ENCODE measurements around the gene SACS. TPM values are rescaled to one million over a fixed set of nuclear protein-coding genes. Genes with fewer than 3 reads are reported as not detected.

SACS gene
- total RNA-seq, 3 donors from 2014 or later (not counting 1 experiment from before 2014, with no cell fraction given): 10.0 to 13.1 (median 13.0) TPM

- Histone ChIP-seq H3K36me3 (ENCODE audit: control insufficient read depth, insufficient read depth, low read length) (peaks cover 37% of the 10 kb centered on the region), H3K27ac (ENCODE audit: low read length) (no peak overlapping the region), H3K4me3 (ENCODE audit: low read length) (no peak overlapping the region), H3K4me1 (ENCODE audit: control insufficient read depth, insufficient read depth, low read length) (no peaks in the 10 kb centered on the region), H3K9me3 (ENCODE audit: control insufficient read depth, insufficient read depth, low read length) (no peaks in the 10 kb centered on the region), H3K27me3 (ENCODE audit: control insufficient read depth, insufficient read depth, low read length) (no peaks in the 10 kb centered on the region)
- 94% methylated on average over 2 of the region's 2 CpGs for WGBS (ENCODE audit: insufficient coverage)
- Mint-ChIP-seq H3K4me3 (no peak overlapping the region), H3K4me1 (no peaks in the 10 kb centered on the region), H3K27ac (no peak overlapping the region), H3K27me3 (ENCODE audit: low read depth in 2 of 2) (no peaks in the 10 kb centered on the region), H3K9me3 (no peaks in the 10 kb centered on the region), H3K36me3 (peaks cover 4% of the 10 kb centered on the region)
- ATAC-seq (no peak), DNase-seq (no peak)
- intact Hi-C loops (cut with micrococcal nuclease): no loop called here
- TF ChIP-seq CTCF (IDR thresholded peaks at IDR 0.05): no peak
Observed at GRCh38 chr13:23356368-23356767, 77.1 kb downstream of the SACS start.

GRCh38 chr13:23354520-23354919, 79.0 kb downstream of the SACS start:
- no peak for ATAC-seq

GRCh38 chr13:23352161-23352560, 81.3 kb downstream of the SACS start:
- no peaks in the 10 kb centered on the region for H3K4me1 ChIP-seq (ENCODE audit: control insufficient read depth, insufficient read depth, low read length)
- peaks cover 51% of the 10 kb centered on the region for H3K36me3 ChIP-seq (ENCODE audit: control insufficient read depth, insufficient read depth, low read length)
- Mint-ChIP-seq H3K36me3 (peaks cover 34% of the 10 kb centered on the region), H3K27me3 (ENCODE audit: low read depth in 2 of 2) (no peaks in the 10 kb centered on the region), H3K4me3 (no peak overlapping the region), H3K9me3 (no peaks in the 10 kb centered on the region), H3K4me1 (peaks cover 6% of the 10 kb centered on the region in 2 donors), H3K27ac (no peak overlapping the region)
- no peak for TF ChIP-seq CTCF (IDR thresholded peaks at IDR 0.05)
- no peaks in the 10 kb centered on the region for H3K27me3 ChIP-seq (ENCODE audit: control insufficient read depth, insufficient read depth, low read length)
- no peaks in the 10 kb centered on the region for H3K9me3 ChIP-seq (ENCODE audit: control insufficient read depth, insufficient read depth, low read length)
- 97% methylated on average over 3 of the region's 4 CpGs for WGBS (ENCODE audit: insufficient coverage)
- H3K27ac ChIP-seq (ENCODE audit: low read length): no peak overlapping the region
- intact Hi-C loops (cut with micrococcal nuclease): no loop called here
- H3K4me3 ChIP-seq (ENCODE audit: low read length): no peak overlapping the region
- ATAC-seq (no peak), DNase-seq (no peak)

More at GRCh38 chr13:23354520-23354919, 79.0 kb downstream of the SACS start:
- DNase-seq: no peak
- Mint-ChIP-seq H3K9me3 (no peaks in the 10 kb centered on the region), H3K27ac (no peak overlapping the region), H3K27me3 (ENCODE audit: low read depth in 2 of 2) (no peaks in the 10 kb centered on the region), H3K4me1 (peaks cover 0 to 6% of the 10 kb centered on the region in 2 donors), H3K4me3 (no peak overlapping the region), H3K36me3 (peaks cover 18% of the 10 kb centered on the region)
- Histone ChIP-seq H3K27ac (ENCODE audit: low read length) (no peak overlapping the region), H3K9me3 (ENCODE audit: control insufficient read depth, insufficient read depth, low read length) (no peaks in the 10 kb centered on the region), H3K4me3 (ENCODE audit: low read length) (no peak overlapping the region), H3K36me3 (ENCODE audit: control insufficient read depth, insufficient read depth, low read length) (peaks cover 42% of the 10 kb centered on the region), H3K4me1 (ENCODE audit: control insufficient read depth, insufficient read depth, low read length) (no peaks in the 10 kb centered on the region), H3K27me3 (ENCODE audit: control insufficient read depth, insufficient read depth, low read length) (no peaks in the 10 kb centered on the region)
- 96% methylated on average over 5 of the region's 5 CpGs for WGBS (ENCODE audit: insufficient coverage)
- TF ChIP-seq CTCF (IDR thresholded peaks at IDR 0.05): no peak
- intact Hi-C loops (cut with micrococcal nuclease): no loop called here

GRCh38 chr13:23350009-23350408, 83.5 kb downstream of the SACS start:
- Mint-ChIP-seq H3K4me3 (no peak overlapping the region), H3K27me3 (ENCODE audit: low read depth in 2 of 2) (no peaks in the 10 kb centered on the region), H3K36me3 (peaks cover 41% of the 10 kb centered on the region), H3K9me3 (no peaks in the 10 kb centered on the region), H3K4me1 (peaks cover 6 to 11% of the 10 kb centered on the region in 2 donors), H3K27ac (no peak overlapping the region)
- WGBS (ENCODE audit: insufficient coverage): 97% methylated on average over 3 of the region's 3 CpGs
- TF ChIP-seq CTCF (IDR thresholded peaks at IDR 0.05): no peak
- no peak overlapping the region for H3K4me3 ChIP-seq (ENCODE audit: low read length)
- ATAC-seq (no peak), DNase-seq (no peak)
- H3K36me3 ChIP-seq (ENCODE audit: control insufficient read depth, insufficient read depth, low read length): peaks cover 41% of the 10 kb centered on the region
- no peaks in the 10 kb centered on the region for H3K9me3 ChIP-seq (ENCODE audit: control insufficient read depth, insufficient read depth, low read length)
- no peak overlapping the region for H3K27ac ChIP-seq (ENCODE audit: low read length)
- no peaks in the 10 kb centered on the region for H3K4me1 ChIP-seq (ENCODE audit: control insufficient read depth, insufficient read depth, low read length)
- no peaks in the 10 kb centered on the region for H3K27me3 ChIP-seq (ENCODE audit: control insufficient read depth, insufficient read depth, low read length)
- intact Hi-C loops (cut with micrococcal nuclease): no loop called here
